ENCODE data around the gene LETM1. TPM values are rescaled to one million over a fixed set of nuclear protein-coding genes. Genes with fewer than 3 reads are reported as not detected.

Gene LETM1
- total RNA-seq, 1 donor, result 91.5 TPM

DNA sequence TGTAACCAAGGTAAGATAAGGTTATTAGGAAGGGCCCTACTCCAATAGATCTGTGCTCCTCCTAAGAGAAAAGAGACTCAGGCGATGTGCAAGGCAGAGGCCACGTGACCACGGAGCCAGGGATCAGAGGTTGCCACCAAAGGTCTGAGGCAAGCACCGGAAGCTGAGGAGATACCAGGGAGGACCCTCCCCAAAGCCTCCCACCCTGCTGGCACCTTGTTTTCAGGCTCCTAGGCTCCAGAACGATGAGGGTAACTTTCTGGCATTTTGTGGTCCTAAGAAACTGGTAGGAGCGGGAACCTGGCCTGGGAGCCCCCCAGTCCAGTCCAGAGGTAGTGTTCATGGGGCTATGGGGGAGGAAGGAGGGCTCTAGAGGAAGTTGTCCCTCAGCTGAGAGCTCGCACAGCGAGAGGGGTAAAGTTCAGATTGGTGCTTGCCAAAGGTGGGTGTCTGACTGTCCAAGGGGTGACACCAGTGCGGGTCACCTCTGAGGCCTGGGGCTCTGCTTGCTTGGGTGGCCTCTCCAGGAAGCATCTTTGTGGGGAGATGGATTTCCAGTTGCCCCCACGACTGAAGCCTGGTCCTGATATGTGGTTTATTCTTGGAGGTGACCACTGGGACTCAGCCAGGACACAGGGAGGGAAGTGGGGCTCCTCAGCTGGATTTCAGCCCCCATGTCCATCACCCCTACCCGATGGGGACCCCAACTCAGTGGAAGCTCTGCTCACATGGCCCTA, 7.5 kb upstream of the LETM1 start:
- TF ChIP-seq, protein P1, sequence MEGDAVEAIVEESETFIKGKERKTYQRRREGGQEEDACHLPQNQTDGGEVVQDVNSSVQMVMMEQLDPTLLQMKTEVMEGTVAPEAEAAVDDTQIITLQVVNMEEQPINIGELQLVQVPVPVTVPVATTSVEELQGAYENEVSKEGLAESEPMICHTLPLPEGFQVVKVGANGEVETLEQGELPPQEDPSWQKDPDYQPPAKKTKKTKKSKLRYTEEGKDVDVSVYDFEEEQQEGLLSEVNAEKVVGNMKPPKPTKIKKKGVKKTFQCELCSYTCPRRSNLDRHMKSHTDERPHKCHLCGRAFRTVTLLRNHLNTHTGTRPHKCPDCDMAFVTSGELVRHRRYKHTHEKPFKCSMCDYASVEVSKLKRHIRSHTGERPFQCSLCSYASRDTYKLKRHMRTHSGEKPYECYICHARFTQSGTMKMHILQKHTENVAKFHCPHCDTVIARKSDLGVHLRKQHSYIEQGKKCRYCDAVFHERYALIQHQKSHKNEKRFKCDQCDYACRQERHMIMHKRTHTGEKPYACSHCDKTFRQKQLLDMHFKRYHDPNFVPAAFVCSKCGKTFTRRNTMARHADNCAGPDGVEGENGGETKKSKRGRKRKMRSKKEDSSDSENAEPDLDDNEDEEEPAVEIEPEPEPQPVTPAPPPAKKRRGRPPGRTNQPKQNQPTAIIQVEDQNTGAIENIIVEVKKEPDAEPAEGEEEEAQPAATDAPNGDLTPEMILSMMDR (IDR thresholded peaks at IDR 0.05; ENCODE audit: insufficient read depth, low read depth, low read length), result no peak
- no peak for DNase-seq (ENCODE audit: low read depth)
- no peak overlapping the region for H3K4me3 ChIP-seq (ENCODE audit: low read depth, low read length)

DNA sequence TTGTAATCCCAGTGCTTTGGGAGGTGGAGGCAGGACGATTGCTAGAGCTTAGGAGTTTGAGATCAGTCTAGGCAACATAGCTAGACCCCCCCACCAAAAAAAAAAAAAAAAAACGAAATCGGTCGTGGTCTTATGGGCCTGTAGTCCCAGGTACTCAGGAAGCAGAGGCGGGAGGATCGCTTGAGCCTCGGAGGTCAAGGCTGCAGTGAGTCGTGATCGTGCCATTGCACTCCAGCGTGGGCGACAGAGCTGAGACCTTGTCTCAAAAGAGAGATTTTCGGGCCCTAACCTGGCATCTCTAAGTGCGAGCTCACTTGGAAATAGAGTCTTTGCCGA, 7.0 kb upstream of the LETM1 start:
- no peak overlapping the region for H3K4me3 ChIP-seq (ENCODE audit: low read depth, low read length)
- DNase-seq (ENCODE audit: low read depth), result no peak
- TF ChIP-seq, protein P1 (IDR thresholded peaks at IDR 0.05; ENCODE audit: insufficient read depth, low read depth, low read length), result no peak

DNA sequence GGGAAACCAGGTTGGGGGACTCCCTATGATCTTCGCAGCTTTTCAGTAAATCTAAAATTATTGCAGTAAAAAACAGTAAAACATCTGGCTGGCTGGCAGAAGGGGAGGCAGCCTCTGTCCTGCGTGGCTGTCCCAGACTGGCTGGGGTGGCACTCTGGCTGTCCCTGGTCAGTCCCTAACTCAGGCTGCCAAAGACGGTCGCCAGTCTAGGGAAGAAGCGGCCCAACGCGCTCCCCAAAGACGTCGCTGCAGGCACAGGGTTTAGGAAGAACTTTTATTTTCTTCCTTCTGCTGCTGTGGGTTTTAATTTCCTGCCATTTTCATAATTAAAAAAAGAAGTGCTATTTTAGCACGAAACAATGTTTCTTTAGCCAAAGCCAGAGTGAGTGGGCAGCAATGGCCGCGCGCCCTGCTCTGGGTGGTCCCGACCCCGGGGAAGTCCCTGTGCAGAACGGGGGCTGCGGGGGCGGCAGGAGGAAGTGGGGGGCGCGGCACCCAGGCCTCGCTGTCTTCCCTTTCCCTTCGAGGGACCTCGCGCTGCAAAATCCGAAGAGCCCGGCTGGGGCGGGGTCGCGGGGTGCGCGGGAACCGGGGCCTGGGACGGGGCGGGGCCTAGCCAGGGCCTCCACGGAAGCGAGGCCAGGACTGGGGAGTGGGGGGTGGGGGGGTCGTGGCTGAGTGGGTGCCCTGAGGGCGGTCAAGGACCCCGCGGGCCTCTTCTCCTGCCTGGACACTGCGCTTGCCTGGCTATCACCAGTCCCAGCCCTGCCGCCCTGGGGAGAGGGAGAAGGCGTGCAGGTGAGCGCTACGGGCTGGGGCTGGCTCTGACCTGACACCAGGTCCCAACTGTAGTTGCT, 6.3 kb upstream of the LETM1 start:
- DNase-seq (ENCODE audit: low read depth), result no peak
- H3K4me3 ChIP-seq (ENCODE audit: low read depth, low read length), result peak overlapping the region; percentile 23
- TF ChIP-seq, protein P1 (IDR thresholded peaks at IDR 0.05; ENCODE audit: insufficient read depth, low read depth, low read length), result no peak

DNA sequence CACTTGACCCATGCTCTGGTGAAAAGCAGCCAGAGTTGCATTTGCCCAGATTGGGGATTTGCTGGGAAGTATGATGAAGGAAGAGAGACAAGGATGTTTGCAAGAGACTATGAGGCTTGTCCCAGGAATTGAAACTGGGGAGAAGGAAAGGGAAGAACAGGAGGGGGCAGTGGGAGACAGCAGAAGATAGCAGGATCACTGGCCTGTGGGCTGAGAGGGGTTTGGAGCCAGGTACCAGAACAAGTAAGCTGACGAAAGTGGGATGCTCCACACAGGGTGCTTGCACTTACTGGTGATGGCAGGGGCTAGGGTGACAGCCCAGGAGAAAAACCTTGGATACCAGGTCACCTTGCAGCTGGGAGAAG, 3.4 kb upstream of the LETM1 start:
- no peak overlapping the region for H3K4me3 ChIP-seq (ENCODE audit: low read depth, low read length)
- no peak for DNase-seq (ENCODE audit: low read depth)
- TF ChIP-seq, protein P1 (IDR thresholded peaks at IDR 0.05; ENCODE audit: insufficient read depth, low read depth, low read length), result no peak

DNA sequence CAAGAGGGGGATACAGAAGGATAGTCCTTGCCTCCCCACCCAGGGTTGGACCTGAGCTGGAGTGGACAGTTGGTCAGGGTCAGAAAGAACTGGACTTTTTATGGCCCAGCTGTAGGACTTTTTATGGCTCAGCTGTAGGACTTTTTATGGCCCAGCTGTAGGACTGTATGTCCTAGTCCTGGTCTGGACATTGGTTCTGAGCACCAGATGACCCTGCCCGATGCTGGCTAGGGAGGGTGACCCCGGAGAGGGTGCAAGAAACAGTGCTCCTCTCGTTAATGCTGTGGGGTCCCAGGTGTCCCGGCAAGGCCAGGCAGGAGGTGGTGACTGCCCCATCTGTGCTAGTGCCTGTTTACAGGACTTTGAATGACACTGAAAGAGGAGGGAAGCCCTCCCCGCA, 2.0 kb upstream of the LETM1 start:
- H3K4me3 ChIP-seq (ENCODE audit: low read depth, low read length), result no peak overlapping the region
- TF ChIP-seq, protein P1 (IDR thresholded peaks at IDR 0.05; ENCODE audit: insufficient read depth, low read depth, low read length), result no peak
- no peak for DNase-seq (ENCODE audit: low read depth)

DNA sequence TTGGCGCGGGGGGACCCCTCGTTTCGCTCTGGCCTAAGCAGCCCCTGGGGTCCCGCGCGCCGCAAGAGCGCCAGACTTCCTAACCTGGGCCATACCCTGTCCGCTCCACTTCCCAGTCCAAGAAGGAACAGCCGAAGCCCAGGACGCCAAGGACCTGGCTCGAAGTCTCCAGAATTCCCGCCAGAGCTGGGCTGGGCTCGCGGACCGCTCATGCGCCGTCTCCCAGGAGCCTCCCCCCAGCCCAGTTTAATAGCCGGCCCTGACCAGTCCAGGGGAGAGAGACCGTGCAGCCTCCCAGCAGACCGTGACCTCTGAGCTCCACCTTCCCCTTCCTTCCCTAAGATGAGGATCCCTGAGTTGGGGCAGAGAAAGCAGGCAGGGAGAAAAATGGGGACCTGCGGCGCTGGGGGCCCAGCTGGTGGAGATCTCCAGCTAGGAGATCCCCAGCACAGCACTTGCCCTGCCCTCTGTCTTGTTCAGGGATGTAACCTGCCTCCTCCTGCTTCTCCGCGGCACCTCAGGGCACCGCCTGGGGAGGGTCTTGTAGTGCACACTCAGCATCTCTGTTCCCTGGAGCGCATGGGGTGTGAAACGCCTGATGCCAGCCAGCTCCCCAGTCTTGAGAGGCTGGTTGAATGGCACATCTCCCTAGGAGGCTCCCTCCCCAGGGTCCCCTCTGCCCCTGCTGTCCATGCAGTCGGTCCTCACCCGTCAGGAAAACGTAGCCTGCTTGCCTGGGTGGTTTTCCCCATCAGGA, 1.2 kb upstream of the LETM1 start:
- TF ChIP-seq, protein P1 (IDR thresholded peaks at IDR 0.05; ENCODE audit: insufficient read depth, low read depth, low read length), result no peak
- no peak for DNase-seq (ENCODE audit: low read depth)
- peak overlapping the region; percentile 85 for H3K4me3 ChIP-seq (ENCODE audit: low read depth, low read length)
